RPMI8226 (cell line): ENCODE results near the gene SLC25A25.
"Not testable (repeated sequence)": the region's sequence is repeated elsewhere in the genome, so short reads cannot be mapped to it uniquely, and the experiment has no call there.

ENCODE experiments used
- DNase-seq: peaks from one replicate; pipeline ENCODE4 v3.0.0-alpha.2; 2015

The SLC25A25 gene

GRCh38 chr9:128067645-128068385 is at the start of gene SLC25A25:
SLC25A25 (plus strand) TSS chr9:128068232; CDS start chr9:128068320, 88 bp downstream.
- peak; percentile 100 for DNase-seq

GRCh38 chr9:128020692-128021091 is 47.3 kb upstream of the SLC25A25 start:
- no peak for DNase-seq

GRCh38 chr9:128021098-128021497 is 46.9 kb upstream of the SLC25A25 start:
- no peak for DNase-seq

GRCh38 chr9:128022886-128023285 is 45.1 kb upstream of the SLC25A25 start:
- DNase-seq, result peak; percentile 30

GRCh38 chr9:128023671-128024070 is 44.4 kb upstream of the SLC25A25 start:
- DNase-seq, result not testable (repeated sequence)

GRCh38 chr9:128024761-128025308 is 43.2 kb upstream of the SLC25A25 start:
- DNase-seq, result no peak

GRCh38 chr9:128025736-128026135 is 42.3 kb upstream of the SLC25A25 start:
- DNase-seq, result no peak

GRCh38 chr9:128026255-128026772 is 41.7 kb upstream of the SLC25A25 start:
- no peak for DNase-seq

GRCh38 chr9:128026773-128027541 is 41.1 kb upstream of the SLC25A25 start:
- no peak for DNase-seq

- no peak for DNase-seq
Measured at GRCh38 chr9:128027705-128028104, 40.3 kb upstream of the SLC25A25 start.

GRCh38 chr9:128033609-128034008 is 34.4 kb upstream of the SLC25A25 start:
- no peak for DNase-seq

- peak; percentile 94 for DNase-seq
Measured at GRCh38 chr9:128034821-128035652, 33.0 kb upstream of the SLC25A25 start.

GRCh38 chr9:128036522-128036921 is 31.5 kb upstream of the SLC25A25 start:
- not testable (repeated sequence) for DNase-seq

- not testable (repeated sequence) for DNase-seq
Measured at GRCh38 chr9:128040783-128041182, 27.2 kb upstream of the SLC25A25 start.

GRCh38 chr9:128042043-128042442 is 26.0 kb upstream of the SLC25A25 start:
- no peak for DNase-seq

- no peak for DNase-seq
Measured at GRCh38 chr9:128043467-128043868, 24.6 kb upstream of the SLC25A25 start.

GRCh38 chr9:128045409-128045808 is 22.6 kb upstream of the SLC25A25 start:
- not testable (repeated sequence) for DNase-seq

GRCh38 chr9:128045831-128046230 is 22.2 kb upstream of the SLC25A25 start:
- DNase-seq, result no peak

GRCh38 chr9:128047231-128047630 is 20.8 kb upstream of the SLC25A25 start:
- DNase-seq, result no peak

- no peak for DNase-seq
Measured at GRCh38 chr9:128048663-128049062, 19.4 kb upstream of the SLC25A25 start.

GRCh38 chr9:128049843-128050242 is 18.2 kb upstream of the SLC25A25 start:
- no peak for DNase-seq

GRCh38 chr9:128051932-128052709 is 15.9 kb upstream of the SLC25A25 start:
- DNase-seq, result peak; percentile 92
